ENCODE measurements around the gene BTBD10.
A peak's percentile ranks its signal among the peaks of the same experiment; 100 is the strongest.

- TF ChIP-seq CTCF (conservative IDR thresholded peaks at IDR 0.05; ENCODE audit: low read depth, low read length) (peak; percentile 50), EZH2 (IDR thresholded peaks at IDR 0.05; ENCODE audit: low read length, unreplicated experiment) (no peak), EZH2phosphoT487 (IDR thresholded peaks at IDR 0.05; ENCODE audit: borderline replicate concordance, low read length) (no peak)
Observed at GRCh38 chr11:13487661-13488030, 24.6 kb upstream of the BTBD10 start.

Measured in PC-3 (cell line).